ENCODE measurements around the gene AP1S3.

- TF ChIP-seq CTCF (IDR thresholded peaks at IDR 0.05; ENCODE audit: extremely low read depth in 1 of 2, insufficient read depth in 1 of 2, low read depth in 1 of 2, low read length in 2 of 2) (no peak), POLR2AphosphoS5 (IDR thresholded peaks at IDR 0.05; ENCODE audit: insufficient read depth, low read depth, low read length) (no peak), JUN (IDR thresholded peaks at IDR 0.05; ENCODE audit: borderline replicate concordance, insufficient read depth, insufficient read length, low read depth) (no peak), EZH2 (IDR thresholded peaks at IDR 0.05; ENCODE audit: borderline replicate concordance, low read depth, low read length, severe bottlenecking) (no peak), POLR2A (IDR thresholded peaks at IDR 0.05; ENCODE audit: low read depth, low read length) (no peak), GATA2 (IDR thresholded peaks at IDR 0.05; ENCODE audit: insufficient read depth, insufficient read length, low read depth, low read length) (no peak), MYC (IDR thresholded peaks at IDR 0.05; ENCODE audit: low read depth, low read length) (no peak)
Measured at GRCh38 chr2:223753940-223754339, 83.4 kb downstream of the AP1S3 start.
